ENCODE data around the gene BRMS1.
"Not testable (repeated sequence)": the region's sequence is repeated elsewhere in the genome, so short reads cannot be mapped to it uniquely, and the experiment has no call there.

Gene BRMS1

GRCh38 chr11:66321606-66322005 lies 23.3 kb downstream of the BRMS1 start:
- peaks cover 27% of the 10 kb centered on the region for H3K4me1 ChIP-seq (ENCODE audit: control insufficient read depth, insufficient read depth, low read length, poor library complexity, severe bottlenecking)
- H3K4me3 ChIP-seq (ENCODE audit: insufficient read depth, low read depth, low read length, poor library complexity, severe bottlenecking), result no peak overlapping the region
- H3K36me3 ChIP-seq (ENCODE audit: control insufficient read depth, insufficient read depth, low read length), result no peaks in the 10 kb centered on the region
- no peak overlapping the region for H3K27ac ChIP-seq (ENCODE audit: insufficient read depth, low read length, poor library complexity, severe bottlenecking)
- no peaks in the 10 kb centered on the region for H3K9me3 ChIP-seq (ENCODE audit: control insufficient read depth, low read length)
- no peak for DNase-seq
- H3K27me3 ChIP-seq (replicated peaks; ENCODE audit: control insufficient read depth, insufficient read depth, low read length, poor library complexity, severe bottlenecking), result no peaks in the 10 kb centered on the region

DNA sequence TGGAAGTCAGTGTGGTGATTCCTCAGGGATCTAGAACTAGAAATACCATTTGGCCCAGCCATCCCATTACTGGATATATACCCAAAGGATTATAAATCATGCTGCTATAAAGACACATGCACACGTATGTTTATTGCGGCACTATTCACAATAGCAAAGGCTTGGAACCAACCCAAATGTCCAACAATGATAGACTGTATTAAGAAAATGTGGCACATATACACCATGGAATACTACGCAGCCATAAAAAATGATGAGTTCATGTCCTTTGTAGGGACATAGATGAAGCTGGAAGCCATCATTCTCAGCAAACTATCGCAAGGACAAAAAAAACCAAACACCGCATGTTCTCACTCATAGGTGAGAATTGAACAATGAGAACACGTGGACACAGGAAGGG lies 24.2 kb downstream of the BRMS1 start:
- not testable (repeated sequence) for H3K36me3 ChIP-seq (ENCODE audit: control insufficient read depth, insufficient read depth, low read length); H3K9me3 ChIP-seq (ENCODE audit: control insufficient read depth, low read length); H3K4me3 ChIP-seq (ENCODE audit: insufficient read depth, low read depth, low read length, poor library complexity, severe bottlenecking); H3K27ac ChIP-seq (ENCODE audit: insufficient read depth, low read length, poor library complexity, severe bottlenecking); DNase-seq; H3K27me3 ChIP-seq (replicated peaks; ENCODE audit: control insufficient read depth, insufficient read depth, low read length, poor library complexity, severe bottlenecking)
- peaks cover 20% of the 10 kb centered on the region for H3K4me1 ChIP-seq (ENCODE audit: control insufficient read depth, insufficient read depth, low read length, poor library complexity, severe bottlenecking)

DNA sequence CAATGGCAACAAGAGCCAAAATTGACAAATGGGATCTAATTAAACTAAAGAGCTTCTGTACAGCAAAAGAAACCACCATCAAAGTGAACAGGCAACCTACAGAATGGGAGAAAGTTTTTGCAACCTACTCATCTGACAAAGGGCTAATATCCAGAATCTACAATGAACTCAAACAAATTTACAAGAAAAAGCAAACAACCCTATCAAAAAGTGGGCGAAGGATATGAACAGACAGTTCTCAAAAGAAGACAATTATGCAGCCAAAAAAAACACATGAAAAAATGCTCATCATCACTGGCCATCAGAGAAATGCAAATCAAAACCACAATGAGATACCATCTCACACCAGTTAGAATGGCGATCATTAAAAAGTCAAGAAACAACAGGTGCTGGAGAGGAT lies 24.6 kb downstream of the BRMS1 start:
- not testable (repeated sequence) for DNase-seq; H3K9me3 ChIP-seq (ENCODE audit: control insufficient read depth, low read length); H3K27me3 ChIP-seq (replicated peaks; ENCODE audit: control insufficient read depth, insufficient read depth, low read length, poor library complexity, severe bottlenecking); H3K36me3 ChIP-seq (ENCODE audit: control insufficient read depth, insufficient read depth, low read length); H3K27ac ChIP-seq (ENCODE audit: insufficient read depth, low read length, poor library complexity, severe bottlenecking); H3K4me3 ChIP-seq (ENCODE audit: insufficient read depth, low read depth, low read length, poor library complexity, severe bottlenecking)
- peaks cover 20% of the 10 kb centered on the region for H3K4me1 ChIP-seq (ENCODE audit: control insufficient read depth, insufficient read depth, low read length, poor library complexity, severe bottlenecking)

DNA sequence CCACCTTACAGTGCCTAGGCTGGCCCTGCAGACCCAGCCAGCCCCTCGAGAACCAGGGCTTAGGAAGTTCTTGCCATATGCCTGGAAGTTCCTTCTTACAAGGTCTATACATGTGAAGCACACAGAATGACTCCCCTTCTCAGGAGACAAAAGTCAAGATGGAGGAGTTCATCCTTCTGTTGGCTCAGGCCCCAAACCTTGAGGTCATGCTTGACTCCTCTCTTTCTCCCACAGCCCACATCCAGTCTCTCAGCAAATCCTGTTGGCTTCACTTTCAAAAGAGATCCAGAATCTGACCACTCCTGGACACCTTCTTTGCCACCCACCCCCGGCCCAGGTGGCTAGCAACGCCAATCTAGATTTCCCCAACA lies 26.3 kb downstream of the BRMS1 start:
- Histone ChIP-seq H3K27ac (ENCODE audit: insufficient read depth, low read length, poor library complexity, severe bottlenecking) (peak overlapping the region; percentile 67), H3K36me3 (ENCODE audit: control insufficient read depth, insufficient read depth, low read length) (no peaks in the 10 kb centered on the region), H3K4me1 (ENCODE audit: control insufficient read depth, insufficient read depth, low read length, poor library complexity, severe bottlenecking) (peaks cover 20% of the 10 kb centered on the region), H3K9me3 (ENCODE audit: control insufficient read depth, low read length) (no peaks in the 10 kb centered on the region), H3K4me3 (ENCODE audit: insufficient read depth, low read depth, low read length, poor library complexity, severe bottlenecking) (no peak overlapping the region), H3K27me3 (replicated peaks; ENCODE audit: control insufficient read depth, insufficient read depth, low read length, poor library complexity, severe bottlenecking) (no peaks in the 10 kb centered on the region)
- no peak for DNase-seq

GRCh38 chr11:66317723-66318599 lies 26.9 kb downstream of the BRMS1 start:
- Histone ChIP-seq H3K36me3 (ENCODE audit: control insufficient read depth, insufficient read depth, low read length) (no peaks in the 10 kb centered on the region), H3K4me1 (ENCODE audit: control insufficient read depth, insufficient read depth, low read length, poor library complexity, severe bottlenecking) (peaks cover 25% of the 10 kb centered on the region), H3K27ac (ENCODE audit: insufficient read depth, low read length, poor library complexity, severe bottlenecking) (peak overlapping the region; percentile 67), H3K27me3 (replicated peaks; ENCODE audit: control insufficient read depth, insufficient read depth, low read length, poor library complexity, severe bottlenecking) (no peaks in the 10 kb centered on the region), H3K4me3 (ENCODE audit: insufficient read depth, low read depth, low read length, poor library complexity, severe bottlenecking) (no peak overlapping the region), H3K9me3 (ENCODE audit: control insufficient read depth, low read length) (no peaks in the 10 kb centered on the region)
- peak in 1 of 3 donors; percentile 10 for DNase-seq

- H3K4me3 ChIP-seq (ENCODE audit: insufficient read depth, low read depth, low read length, poor library complexity, severe bottlenecking), result no peak overlapping the region
- H3K4me1 ChIP-seq (ENCODE audit: control insufficient read depth, insufficient read depth, low read length, poor library complexity, severe bottlenecking), result peaks cover 27% of the 10 kb centered on the region
- no peaks in the 10 kb centered on the region for H3K36me3 ChIP-seq (ENCODE audit: control insufficient read depth, insufficient read depth, low read length)
- DNase-seq, result no peak
- H3K27ac ChIP-seq (ENCODE audit: insufficient read depth, low read length, poor library complexity, severe bottlenecking), result peak overlapping the region; percentile 67
- no peaks in the 10 kb centered on the region for H3K9me3 ChIP-seq (ENCODE audit: control insufficient read depth, low read length)
- H3K27me3 ChIP-seq (replicated peaks; ENCODE audit: control insufficient read depth, insufficient read depth, low read length, poor library complexity, severe bottlenecking), result no peaks in the 10 kb centered on the region
Measured at GRCh38 chr11:66317322-66317722, 27.6 kb downstream of the BRMS1 start.

- Histone ChIP-seq H3K27ac (ENCODE audit: insufficient read depth, low read length, poor library complexity, severe bottlenecking) (peak within 1 kb of the TSS; percentile 67), H3K4me3 (ENCODE audit: insufficient read depth, low read depth, low read length, poor library complexity, severe bottlenecking) (no peak within 1 kb of the TSS)
- no peak for DNase-seq
Measured at GRCh38 chr11:66316849-66317251, 28.1 kb downstream of the BRMS1 start, which contains the start of gene CD248. CD248 (minus strand) TSS chr11:66317044; CDS start chr11:66317027, 17 bp downstream.

DNA sequence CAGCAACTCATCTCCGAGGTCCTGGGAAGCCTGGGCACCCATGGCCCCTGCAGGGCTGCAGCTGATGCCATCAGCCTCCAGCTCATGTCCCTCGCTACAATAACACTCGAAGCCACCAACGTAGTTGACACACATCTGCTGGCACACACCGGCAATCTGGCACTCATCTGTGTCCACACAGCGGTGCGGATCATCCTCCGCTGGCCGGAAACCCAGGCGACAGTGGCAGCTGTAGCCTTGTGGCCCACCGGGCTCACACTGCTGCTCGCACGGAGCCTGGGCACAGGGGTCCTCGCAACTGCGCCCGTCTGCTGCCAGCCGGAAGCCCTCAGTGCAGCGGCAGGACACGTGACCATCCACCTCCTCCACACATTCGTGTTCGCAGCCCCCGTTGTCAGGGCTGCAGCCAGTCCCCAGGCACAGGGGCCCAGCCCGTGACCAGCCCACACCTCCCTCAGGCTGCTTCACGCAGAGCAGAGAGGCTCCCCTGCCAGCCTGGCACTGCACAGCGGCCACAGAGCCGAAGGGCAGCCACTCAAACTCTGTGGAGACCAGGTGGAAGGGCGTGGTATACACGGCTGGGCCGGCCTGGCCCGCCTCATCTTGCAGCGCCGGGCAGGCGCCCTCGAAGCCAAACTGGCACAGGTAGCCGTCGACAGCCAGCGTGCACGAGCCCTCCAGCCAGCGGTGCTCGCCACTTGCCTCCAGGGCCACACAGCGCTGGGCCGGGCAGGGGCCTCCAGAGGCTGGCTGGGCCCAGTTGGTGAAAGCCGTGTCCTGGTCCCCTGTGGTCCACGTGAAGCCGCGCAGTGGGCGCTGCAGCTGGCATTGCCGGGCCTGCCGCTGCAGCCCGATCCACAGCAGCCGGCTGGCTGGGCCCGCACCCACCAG lies 28.7 kb downstream of the BRMS1 start:
- no peak for DNase-seq
- Histone ChIP-seq H3K4me3 (ENCODE audit: insufficient read depth, low read depth, low read length, poor library complexity, severe bottlenecking) (no peak overlapping the region), H3K9me3 (ENCODE audit: control insufficient read depth, low read length) (no peaks in the 10 kb centered on the region), H3K36me3 (ENCODE audit: control insufficient read depth, insufficient read depth, low read length) (no peaks in the 10 kb centered on the region), H3K4me1 (ENCODE audit: control insufficient read depth, insufficient read depth, low read length, poor library complexity, severe bottlenecking) (peaks cover 32% of the 10 kb centered on the region), H3K27me3 (replicated peaks; ENCODE audit: control insufficient read depth, insufficient read depth, low read length, poor library complexity, severe bottlenecking) (no peaks in the 10 kb centered on the region), H3K27ac (ENCODE audit: insufficient read depth, low read length, poor library complexity, severe bottlenecking) (no peak overlapping the region)

More at GRCh38 chr11:66316849-66317251, 28.1 kb downstream of the BRMS1 start, which contains the start of gene CD248:
- H3K4me1 ChIP-seq (ENCODE audit: control insufficient read depth, insufficient read depth, low read length, poor library complexity, severe bottlenecking), result peaks cover 27% of the 10 kb centered on the region
- H3K36me3 ChIP-seq (ENCODE audit: control insufficient read depth, insufficient read depth, low read length), result no peaks in the 10 kb centered on the region
- H3K27me3 ChIP-seq (replicated peaks; ENCODE audit: control insufficient read depth, insufficient read depth, low read length, poor library complexity, severe bottlenecking), result no peaks in the 10 kb centered on the region
- H3K9me3 ChIP-seq (ENCODE audit: control insufficient read depth, low read length), result no peaks in the 10 kb centered on the region

- Histone ChIP-seq H3K4me3 (ENCODE audit: insufficient read depth, low read depth, low read length, poor library complexity, severe bottlenecking) (no peak overlapping the region), H3K4me1 (ENCODE audit: control insufficient read depth, insufficient read depth, low read length, poor library complexity, severe bottlenecking) (peaks cover 32% of the 10 kb centered on the region), H3K27ac (ENCODE audit: insufficient read depth, low read length, poor library complexity, severe bottlenecking) (no peak overlapping the region)
Measured at GRCh38 chr11:66315498-66315885, 29.4 kb downstream of the BRMS1 start.

More at GRCh38 chr11:66315498-66315885, 29.4 kb downstream of the BRMS1 start:
- H3K27me3 ChIP-seq (replicated peaks; ENCODE audit: control insufficient read depth, insufficient read depth, low read length, poor library complexity, severe bottlenecking), result no peaks in the 10 kb centered on the region
- H3K36me3 ChIP-seq (ENCODE audit: control insufficient read depth, insufficient read depth, low read length), result no peaks in the 10 kb centered on the region
- H3K9me3 ChIP-seq (ENCODE audit: control insufficient read depth, low read length), result no peaks in the 10 kb centered on the region
- DNase-seq, result no peak

Data from effector memory CD4-positive, alpha-beta T cell (primary cell).